ENCODE measurements around the gene ATXN3L.

Gene ATXN3L

DNA sequence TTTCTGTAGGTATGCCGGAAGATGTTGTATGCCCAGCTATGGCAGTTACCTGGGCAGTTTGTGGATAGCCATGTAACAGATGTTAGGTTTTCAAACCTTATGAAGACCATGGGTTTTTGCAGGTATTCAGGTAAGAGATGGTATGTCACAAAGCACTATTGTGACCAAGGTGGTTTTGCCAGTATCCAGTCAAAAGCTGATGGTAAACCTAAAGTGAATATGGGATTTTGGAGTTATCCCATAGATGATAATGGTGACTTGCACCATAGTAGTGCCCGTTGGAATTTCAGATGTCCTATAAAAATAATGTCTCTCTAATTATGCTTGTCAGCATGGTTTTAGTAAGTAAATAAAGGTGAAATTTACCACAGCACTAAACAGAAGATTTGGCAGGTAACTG, at the start of gene ATXN3L:
Gene ATXN3L (minus strand): TSS at position 101 of the 400 bp plus-strand sequence. CDS start 119 bp downstream, outside the sequence.
- DNase-seq: no peak

DNA sequence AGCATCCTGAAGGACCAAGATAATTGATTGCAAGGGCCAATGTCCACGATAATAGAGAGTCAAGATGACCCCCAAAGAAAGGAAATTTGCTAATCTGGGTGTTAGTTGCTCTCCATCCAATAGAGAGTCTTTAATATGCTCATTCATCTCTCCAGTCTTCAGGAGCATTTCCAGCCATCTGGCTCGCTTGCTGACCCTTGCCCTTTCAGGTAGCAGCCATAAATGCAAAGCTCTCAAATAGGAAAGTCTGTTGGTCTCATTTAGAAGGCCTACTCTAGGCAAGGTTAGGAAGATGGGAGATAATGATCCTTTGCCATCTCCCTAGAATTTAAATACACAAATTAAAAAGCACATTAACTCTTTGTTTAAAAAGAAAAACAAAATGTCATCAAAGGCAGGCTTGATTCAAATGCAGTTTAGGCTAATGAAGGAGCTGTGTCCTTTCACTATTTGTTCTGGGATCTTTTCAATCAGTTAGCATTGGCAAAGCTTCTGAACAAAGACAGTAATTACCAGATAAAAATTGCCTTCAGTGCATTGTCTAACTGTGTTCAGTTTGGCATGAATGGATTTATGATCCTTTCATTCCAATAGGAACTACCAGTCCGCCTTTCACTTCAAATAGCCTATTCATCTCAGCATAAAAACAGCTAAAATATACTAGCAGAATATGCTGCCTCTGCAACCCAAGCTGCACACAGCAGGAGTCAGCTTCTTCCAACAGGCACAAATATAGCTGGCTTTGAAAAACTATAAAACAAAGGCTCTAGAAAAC, 49.6 kb upstream of the ATXN3L start:
- no peak for DNase-seq

DNA sequence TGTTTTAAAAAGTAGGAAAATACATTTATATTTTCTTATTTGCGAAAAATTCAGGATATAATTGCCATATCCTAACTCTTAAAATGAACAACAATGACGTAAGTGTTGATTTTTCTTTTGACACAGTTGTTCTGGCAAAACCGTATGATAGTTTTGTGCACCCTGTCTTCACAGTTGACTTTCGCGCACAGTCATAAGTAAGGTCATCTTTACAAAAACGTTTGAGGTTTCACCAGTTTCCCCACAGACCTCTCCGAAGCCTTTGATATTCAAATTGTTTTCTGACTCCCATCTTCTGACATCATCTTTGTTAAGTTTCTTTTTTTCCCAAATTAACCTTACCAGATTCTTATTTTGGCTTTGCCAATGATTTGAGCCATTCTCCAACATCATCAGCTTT, 48.1 kb upstream of the ATXN3L start:
- no peak for DNase-seq

DNA sequence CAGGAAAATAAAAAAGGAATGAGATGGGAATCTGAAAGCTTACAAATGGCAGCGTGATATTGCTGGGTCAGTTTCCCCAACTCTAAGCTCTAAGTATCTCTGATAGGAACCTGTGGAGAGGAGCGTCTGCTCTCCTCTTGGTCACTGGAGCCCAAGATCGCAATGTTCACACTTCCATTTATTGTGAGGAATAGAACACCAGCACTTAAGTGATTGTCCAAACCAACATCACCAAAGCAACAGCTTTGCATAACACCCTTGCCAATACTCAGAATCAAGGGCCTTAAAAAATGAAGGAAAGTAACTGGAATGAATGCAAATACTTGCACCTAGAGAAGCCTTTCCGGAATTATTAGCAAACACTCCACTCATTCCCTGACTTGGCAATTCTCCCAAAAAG, 46.8 kb upstream of the ATXN3L start:
- no peak for DNase-seq

DNA sequence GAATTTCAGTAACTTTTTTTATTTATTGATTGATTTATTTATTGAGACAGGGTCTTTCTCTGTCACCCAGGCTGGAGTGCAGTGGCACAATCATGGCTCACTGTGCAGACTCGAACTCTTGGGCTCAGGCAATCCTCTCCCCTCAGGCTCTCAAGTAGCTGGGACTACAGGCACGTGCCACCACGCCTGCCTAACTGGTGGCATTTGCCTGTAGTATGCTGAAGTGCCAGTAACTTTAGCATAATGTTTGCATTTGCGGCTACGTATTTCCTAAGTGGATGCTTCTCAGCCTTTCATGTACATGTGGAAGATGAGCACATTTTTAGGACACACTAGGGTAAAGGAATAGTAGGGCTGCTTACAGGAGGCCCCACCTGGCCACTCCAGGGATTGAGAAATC, 45.3 kb upstream of the ATXN3L start:
- no peak for DNase-seq

DNA sequence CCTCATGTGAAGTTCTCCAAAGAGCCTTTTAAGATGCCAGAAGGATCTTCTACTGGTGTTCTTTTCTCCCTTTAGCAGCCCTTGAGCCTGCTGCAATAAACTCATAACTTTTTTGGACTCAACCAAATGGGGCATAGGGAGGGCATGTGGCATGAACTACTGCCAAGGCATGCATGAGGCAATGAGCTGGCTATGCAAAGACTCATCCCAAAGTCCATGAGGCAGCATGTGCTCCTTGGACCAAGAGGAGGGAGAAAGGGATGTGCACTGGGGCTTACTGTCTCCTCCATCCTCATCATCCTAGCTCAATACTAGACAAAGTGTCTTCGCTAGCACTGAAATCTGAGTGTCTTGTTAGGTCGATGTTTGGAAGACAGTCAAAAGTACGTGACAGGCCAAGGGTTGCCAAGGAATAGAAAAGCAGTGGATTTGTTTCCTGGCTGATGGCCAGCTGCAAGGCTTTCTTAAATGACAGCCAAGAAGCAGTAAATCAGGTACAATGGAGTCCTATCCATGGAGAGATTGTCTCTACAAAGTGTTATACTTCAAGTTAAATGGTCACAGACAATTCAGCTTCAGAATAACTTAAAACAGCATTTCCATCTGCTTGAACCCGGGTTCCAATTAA, 44.5 kb upstream of the ATXN3L start:
- DNase-seq: no peak

DNA sequence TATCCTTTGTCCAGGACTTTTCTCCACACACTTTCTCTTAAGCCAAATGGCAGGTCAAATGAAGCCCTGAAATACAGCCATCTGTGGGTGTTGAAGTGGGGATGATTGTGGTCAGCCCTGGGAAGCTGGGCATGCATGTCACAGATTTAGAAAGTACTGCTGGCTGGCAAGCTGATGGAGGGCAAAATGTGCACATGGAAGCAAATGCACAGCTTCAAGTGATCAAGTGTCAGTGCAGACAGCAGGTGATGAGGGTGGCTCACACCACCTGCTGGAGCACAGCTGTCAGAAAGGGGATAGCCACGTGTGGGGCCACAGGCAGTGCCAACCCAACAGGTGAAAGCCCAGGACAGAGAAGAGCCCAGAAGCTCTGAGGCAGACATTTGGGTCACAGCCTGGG, 40.3 kb upstream of the ATXN3L start:
- DNase-seq: no peak

DNA sequence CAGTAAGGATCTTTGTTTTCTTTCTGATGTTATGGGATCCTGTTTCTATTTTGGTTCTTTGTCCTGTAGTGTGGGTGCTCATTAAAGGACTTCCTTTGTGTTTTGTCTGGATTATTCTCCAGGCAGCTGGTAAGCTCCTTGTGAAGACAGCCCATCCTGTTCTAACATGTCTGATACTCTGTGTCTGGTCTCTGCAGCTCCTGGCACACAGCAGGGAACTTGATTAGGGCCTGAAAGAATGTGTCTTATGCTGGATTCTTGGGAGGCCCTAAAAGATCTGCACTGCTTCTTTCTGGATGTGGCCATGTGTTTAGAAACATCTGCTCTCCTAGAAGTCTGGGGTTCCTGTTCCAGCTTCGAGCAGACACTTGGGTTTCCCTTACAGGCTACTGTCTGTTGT, 38.1 kb upstream of the ATXN3L start:
- no peak for DNase-seq

DNA sequence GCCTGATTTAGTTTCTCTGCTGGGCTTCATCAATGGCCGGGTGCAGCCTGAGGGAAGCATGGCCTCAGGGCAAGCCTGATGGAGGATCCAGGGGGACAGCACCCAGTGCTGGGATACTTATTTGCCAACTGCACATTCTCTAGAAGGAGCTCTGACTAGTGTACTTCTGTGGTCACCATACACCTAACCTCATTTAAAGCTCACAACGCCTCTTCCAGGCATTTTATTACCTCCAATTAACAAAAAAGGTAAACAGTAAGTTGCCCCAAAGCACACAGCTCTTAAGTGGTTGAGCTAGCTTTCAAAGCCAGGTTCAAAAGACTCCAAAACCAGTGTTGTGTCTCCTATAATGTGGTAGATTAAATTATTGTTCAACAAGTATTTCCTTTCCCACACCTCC, 26.8 kb upstream of the ATXN3L start:
- no peak for DNase-seq

DNA sequence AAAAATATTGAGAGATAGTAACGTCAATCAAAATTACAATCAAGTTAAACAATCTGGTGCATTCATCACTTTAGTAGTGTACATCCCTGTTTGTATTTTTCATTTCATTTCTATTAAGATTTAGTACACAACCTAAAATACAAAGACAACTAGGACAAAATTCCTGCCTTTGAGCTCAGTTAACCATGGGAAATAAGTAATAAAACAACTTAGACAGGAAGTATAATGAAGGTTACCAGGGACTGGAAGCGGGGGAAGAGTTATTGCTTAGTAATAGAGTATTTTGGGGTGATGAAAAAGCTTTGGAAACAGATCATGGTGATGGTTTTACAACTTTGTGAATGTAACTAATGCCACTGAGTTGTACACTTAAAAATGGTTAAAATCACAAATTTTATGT, 25.6 kb upstream of the ATXN3L start:
- DNase-seq: no peak

DNA sequence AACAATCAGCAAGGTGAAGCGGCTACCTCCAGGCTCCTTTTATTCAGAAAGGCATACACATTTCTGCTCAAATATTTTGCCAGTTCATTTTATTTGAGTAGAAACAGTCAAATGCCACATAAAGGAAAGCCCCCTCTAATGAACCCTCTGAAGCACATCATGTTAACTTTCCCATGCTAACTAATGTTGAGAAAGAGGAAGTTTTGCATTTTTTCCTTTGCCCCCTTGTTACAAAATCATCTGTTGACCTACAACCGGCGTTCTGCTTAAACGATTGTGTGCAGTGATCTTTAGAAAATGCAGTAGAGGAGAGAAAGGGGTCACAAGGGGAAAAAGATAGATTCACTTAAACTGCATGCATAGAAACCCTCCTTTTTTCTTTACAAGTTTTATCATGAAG, 25.2 kb upstream of the ATXN3L start:
- no peak for DNase-seq

DNA sequence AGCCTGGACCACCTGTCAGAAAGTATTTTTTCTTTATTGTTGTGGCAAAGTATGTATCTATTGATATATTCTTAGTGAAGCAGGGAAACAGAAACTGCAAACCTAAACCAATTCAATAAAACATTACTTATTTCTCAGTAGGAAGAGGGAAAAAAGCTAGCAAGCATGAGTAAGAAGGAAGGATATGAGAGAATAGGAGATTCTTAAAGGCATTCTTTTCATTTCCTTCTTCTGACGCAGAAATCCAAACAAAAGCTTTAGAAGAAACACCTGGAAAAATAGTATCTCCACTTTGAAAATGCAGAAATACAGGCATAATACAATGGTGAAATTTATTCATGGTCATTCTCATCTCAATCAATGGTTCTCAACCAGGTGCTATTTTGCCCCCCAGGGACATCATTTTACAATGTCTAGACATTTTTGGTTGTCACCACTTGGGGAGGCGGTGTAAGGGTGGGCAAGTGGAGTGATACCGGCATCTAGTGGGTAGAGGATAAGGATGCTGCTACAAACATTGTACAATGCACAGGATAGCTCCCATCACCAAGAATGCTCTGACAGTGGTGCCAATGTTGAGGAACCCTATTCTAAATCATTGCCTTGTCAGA, 21.7 kb upstream of the ATXN3L start:
- no peak for DNase-seq

DNA sequence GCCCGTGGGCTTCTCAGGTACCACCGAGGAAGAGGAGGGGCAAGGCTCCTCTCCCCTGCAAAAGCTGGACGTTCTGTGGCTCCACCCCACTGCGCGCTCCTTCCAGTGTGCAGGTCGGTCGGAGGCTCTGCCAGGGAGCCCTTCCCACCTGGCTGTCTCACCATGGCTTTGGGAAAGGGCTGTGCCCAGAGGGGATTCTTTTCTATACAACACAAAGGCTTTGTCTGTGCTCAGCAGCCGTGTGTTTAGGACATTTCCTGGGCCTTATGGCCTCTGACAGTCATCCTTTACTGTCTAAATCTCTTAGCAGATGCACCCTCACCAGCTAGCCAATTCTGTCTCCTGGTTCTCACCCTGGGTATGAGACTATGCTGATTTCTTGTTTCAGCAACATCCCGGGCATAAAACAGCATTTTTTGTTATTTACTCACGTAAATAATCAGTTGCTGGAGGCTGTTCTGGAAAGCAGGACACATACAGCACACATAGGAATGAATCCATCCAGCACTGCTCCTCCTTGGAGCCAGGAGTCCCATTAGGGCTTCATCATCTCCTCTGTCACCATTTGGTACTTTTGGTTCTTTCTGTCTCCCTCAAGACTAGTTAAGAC, 20.4 kb upstream of the ATXN3L start:
- no peak for DNase-seq

DNA sequence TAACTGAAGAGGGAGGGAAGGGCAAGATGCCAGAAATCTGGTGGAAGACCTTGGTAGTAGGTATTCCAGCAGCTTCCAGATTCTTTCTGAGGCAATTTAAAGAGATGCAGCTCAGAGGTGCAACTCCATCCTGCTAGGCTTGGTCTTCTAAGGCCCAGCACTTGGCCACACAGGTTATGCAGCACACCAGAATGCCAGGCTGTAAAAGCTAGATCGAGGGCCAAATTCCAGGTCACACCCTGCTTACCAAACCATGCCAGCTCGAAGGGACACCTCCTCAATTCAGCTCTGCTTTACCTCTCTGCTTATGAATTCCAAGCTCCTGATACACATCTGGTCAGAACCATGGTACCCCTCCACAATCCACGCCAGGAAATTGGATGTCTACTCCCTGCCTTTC, 19.8 kb upstream of the ATXN3L start:
- no peak for DNase-seq

DNA sequence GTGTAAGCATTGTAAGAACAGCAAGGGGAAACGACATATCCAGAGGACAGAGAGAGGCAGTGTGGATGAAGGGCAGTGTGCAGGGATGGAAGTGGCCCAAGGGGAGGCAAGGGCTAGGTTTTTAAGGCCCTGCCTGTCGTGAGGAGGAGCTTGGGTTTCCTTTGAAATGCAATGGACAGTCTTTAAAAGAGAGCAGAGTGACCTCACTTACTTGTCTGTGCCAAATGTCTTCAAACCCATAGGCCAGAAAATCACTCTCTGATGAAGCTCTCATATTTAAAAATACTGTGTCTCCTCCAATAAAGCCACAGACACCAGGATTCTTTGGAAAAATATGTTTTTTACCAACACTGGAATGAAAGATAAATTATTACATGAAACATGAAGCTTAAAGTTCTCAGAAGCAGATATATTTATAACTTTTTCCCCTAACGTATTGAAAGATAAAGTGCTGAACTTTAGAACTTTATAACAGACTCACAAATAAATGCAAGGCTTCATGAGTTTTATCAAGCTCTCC, 19.2 kb upstream of the ATXN3L start:
- no peak for DNase-seq

DNA sequence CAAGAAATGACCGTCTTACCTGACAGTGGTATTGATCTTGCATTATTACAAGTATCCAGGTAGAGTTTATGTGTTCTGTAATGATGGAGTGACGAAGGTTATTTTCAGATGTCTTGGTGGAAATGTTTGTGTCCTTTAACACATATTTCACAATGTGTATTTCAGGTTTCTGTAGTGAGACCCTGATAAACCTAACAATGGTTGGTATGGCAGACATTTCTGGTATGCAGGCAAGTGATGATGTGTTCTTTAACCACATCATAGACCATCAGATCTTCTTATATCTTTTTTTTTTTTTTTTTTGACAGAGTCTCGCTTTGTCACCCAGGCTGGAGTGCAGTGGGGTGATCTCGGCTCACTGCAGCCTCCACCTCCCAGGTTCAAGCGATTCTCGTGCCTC, 14.6 kb upstream of the ATXN3L start:
- no peak for DNase-seq

DNA sequence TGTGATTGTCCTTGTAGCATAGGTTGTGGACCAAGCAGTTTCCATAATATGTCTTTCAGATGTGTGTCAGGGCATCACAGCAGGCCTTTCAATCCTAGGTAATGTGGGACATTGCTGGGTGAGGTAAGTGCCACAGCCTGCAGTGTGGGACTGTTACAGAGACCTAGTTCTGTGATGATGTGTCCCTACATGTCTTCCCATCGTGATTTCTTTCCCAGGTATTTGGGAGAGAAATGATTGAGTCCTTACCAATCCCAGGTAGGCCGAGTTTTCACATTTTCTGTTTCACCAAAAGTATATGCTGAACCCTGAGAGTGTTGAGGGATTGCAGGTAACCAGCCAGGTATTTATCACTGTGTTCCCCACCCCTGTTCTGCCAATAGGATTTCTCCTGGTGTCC, 10.6 kb upstream of the ATXN3L start:
- DNase-seq: no peak

DNA sequence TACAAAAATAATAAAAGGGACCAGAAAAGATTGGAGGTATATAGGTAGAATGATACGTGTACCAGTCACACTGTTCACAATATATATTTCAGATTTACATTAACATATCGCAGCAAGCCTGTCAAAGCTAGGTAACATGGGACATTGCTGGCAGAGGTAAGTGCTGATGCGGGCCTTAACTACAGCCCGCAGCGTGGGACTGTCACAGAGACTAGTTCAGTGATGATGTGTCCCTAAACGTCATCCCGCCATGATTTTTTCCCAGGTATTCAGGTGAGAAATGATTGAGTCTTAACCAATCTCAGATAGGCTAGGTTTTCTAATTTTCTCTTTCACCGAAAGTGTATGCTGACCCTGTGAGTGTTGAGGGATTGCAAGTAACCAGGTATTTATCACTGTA, 7.8 kb upstream of the ATXN3L start:
- DNase-seq: no peak

DNA sequence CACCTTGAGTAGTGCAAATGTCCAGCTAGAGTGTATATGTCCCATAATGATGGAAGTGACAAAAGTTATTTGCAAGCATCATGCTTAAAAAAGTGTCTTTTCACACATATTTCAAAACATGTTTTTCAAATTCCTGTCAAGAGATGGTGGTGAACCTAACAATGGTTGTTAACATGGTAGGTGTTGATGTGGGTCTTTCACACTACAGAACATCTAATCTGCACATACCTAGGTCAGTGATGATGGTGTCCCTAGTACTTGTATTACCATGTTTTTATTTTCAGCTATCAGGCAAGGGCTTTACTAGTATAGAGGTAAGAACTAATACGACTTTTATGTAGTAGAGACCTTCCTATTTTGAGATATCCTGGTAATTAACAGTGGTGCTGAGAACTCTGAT, 3.4 kb upstream of the ATXN3L start:
- no peak for DNase-seq

DNA sequence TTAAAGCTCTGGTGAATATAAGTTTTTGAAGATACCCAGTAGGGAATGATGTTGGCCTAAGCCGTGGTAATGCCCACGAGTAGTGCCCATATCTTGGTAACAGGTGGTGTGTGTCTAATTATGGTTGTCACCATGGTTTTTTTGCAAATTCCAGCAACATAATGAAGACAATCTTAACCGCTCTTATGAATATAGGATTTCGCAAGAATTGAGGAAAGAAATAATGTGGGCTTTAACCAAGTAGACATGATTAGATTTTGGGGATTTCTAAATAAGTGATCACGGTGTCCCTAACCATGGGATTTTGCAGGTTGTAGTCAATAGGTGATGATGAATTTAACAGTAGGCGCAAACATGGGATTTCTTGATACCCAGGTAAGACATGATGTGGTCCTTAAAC, 2.5 kb downstream of the ATXN3L start:
- DNase-seq: no peak

DNA sequence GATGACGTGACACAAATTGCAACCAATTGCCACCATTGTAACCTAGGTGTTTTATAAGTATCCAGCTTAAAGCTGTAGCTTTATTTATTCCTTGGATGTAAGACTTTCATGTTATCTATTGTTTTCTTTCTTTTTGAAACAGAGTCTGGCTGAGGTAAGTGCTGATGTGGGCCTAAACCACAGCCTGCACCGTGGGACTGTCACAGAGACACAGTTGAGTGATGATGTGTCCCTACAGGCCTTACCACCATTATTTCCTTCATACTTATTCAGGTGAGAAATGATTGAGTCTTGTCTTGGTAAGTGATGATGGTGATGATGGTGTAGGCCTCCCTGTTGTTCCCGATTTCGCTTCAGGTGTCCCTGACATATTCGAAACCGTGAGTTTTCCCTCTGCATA, 8.3 kb downstream of the ATXN3L start:
- no peak for DNase-seq

DNA sequence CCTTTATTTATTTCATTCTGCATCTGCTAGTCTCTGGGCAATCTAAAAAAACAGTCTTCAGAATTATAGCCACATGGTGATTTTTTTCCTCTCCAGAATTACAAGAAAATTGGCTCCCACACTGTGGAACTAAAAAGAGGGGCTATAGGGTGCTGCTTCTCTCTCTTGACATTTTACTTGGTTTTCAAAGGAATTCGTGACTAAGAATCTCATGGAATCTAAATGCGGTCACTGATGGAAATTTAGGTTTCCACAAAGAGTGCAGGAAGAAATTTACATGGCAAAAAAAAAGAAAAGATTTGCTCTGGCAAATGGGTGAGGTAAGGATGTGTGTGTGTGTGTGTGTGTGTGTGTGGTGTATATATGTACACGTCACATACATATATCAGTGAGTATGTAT, 10.2 kb downstream of the ATXN3L start:
- no peak for DNase-seq

DNA sequence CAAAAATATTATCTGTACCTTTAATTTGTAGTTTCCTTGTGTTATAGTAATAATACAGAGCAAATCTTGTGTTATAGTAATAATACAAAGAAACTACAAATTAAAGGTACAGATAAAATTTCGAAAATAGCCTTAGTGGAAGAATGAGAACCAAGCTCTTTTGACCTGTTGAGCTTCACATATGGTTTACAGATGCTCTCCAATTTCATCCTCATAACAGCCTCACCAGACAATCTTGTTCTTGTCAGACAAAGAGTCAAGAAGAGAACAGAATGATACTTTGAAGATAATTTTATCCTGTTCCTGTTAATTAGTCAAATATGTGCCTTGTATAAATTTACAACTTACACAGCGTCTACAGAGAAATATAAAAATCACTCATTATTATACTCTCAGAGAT, 12.8 kb downstream of the ATXN3L start:
- no peak for DNase-seq

DNA sequence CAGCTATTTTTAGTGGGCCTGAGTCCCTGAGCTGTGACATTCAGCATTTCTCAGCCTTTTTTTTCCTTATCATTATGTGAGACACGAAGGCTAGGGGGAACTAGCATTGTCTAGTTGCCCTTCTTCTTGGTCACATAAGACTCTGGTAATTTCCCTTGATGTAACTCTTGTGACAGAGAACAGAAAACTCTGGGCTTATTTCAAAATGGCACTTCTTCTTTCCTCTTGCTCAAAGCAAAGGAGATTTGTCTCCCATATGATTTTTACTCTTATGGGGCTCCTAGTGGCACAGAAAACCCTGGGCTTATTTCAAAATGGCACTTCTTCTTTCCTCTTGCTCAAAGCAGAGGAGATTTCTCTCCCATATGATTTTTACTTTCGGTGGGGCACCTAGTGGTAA, 14.7 kb downstream of the ATXN3L start:
- no peak for DNase-seq
